Measurements from ENCODE around the gene STAT4.
"Not testable (repeated sequence)": the region's sequence is repeated elsewhere in the genome, so short reads cannot be mapped to it uniquely, and the experiment has no call there.

Gene STAT4

DNA sequence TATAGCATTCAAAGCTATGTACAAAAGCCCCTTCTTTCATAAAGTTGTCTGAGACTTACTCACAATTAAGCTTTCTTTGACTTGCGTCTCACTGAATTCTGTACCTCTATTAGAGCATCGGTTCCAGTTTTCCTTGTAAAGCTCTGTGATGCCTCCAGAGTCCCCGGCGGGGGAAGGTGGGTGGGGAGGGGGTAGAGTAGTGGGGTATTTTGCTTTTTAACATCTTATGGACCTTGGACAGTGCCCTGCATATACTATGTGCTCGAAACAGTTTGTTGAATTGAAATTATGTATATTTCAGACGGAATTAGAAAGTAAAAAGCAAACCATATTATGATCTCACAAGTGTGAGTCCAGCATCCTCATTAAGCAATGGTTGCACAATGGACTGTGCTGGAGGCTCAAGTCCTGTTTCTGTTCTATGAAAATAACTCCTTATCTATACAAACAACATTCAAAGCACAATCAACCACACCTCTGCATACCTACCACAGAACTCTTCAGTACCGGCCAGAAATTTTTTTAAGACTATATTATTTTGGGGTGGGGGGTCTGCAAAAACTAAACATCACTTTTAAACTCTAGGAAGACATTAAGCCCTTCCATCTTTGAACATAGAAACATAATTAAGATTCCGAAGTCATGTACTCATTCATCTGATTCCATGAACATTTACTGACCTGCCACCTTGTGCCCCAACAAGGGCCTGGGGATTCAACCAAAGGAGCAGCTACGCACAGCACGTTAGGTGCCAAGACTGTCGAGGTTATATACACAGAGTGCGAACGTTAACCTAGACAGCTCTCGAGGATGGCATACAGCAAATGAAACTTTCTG lies 137.7 kb downstream of the STAT4 start:
- DNase-seq = no peak

DNA sequence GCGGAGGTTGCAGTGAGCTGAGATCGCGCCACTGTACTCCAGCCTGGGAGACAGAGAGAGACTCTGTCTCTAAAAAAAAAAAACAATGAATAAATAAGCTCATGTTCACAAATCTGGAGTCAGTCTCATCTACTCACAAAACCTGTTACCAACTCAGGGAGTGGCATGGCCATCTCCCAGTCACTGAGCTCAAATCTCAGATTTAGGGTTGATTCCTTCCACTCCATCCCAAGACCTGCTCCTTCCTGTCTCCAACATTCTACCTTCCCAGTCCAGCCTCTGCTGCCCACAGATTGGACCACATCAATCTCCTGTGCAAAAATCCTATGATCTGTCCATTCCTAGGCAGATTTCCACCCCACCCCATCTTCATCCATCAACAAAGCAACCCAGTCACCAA lies 138.4 kb downstream of the STAT4 start:
- no peak for DNase-seq

DNA sequence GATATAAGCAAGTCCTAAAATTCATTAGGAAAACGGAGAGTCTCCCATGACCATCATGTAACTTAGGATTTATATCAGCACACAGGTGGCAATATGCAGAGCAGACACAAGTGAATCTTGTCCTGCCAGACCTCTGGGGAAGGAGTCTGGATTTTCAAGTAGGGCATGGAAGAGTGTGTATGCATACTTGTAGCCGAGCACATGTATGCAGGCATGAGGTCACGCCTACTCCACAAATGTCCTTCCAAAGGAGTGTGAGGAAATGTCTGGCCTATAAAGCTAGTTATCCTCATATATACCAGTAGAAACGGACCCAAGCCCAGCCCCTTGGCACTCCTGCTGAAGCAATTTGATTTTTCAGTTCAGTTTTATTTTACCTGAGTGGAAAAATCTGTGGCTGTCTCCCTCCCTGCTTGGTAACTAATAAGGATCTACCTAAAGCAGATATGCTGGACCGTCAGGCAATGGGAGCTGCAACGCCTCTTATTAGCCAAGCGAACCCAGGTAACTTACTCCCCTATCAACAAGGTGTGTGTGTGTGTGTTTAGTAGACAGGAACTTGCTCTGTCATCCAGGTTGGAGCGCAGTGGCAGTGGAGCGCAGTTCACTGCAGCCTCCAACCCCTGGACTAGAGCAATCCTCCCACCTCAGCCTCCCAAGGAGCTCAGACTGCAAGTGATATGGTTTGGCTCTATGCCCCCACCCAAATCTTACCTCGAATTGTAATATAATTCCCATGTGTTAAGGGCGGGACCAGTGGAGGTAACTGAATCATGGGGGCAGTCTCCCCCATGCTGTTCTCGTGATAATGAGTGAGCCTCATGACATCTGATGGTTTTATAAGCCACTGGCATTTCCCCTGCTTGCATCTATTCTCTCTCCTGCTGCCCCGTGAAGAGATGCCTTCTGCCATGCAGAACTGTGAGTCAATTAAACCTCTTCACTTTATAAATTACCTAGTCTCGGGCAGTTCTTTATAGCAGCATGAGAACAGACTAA lies 139.6 kb downstream of the STAT4 start:
- DNase-seq = no peak

DNA sequence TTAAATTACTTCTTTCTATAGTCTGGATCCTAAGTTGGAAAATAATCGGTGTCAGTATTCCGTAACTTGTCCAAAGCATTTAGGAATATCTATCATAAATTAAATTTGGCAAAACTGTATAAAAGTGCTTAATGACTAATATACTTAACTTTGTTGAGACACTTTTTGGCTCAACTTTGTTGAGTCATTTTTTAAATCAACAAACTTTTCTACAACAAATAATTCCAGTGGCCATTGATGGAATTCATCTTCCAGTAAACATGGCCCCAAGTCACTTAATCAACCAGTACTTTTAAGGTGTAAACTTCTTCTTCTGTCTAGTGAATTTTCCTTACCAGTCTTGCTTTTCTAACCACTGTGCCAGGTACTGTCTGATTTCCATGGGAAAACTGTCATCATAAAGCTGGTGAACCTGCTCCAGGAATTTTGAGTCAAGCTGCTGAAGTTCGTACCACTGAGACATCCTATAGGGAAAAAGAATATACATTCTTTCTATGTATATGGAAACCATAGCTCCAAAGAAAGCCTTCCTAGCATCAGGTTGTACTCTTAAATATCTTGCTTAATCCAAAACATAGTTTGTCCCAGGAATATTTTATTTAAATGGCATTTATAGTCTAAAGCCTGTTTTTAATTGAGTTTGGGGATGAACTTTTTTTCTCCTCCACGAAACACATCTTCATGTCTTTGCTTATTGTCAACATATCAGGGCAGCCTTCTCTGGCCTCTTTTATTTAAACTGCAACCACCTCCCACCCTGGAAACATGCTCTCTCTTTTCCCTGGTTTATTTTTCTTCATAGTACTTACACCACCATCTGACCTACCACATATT lies 141.0 kb downstream of the STAT4 start:
- DNase-seq = no peak

DNA sequence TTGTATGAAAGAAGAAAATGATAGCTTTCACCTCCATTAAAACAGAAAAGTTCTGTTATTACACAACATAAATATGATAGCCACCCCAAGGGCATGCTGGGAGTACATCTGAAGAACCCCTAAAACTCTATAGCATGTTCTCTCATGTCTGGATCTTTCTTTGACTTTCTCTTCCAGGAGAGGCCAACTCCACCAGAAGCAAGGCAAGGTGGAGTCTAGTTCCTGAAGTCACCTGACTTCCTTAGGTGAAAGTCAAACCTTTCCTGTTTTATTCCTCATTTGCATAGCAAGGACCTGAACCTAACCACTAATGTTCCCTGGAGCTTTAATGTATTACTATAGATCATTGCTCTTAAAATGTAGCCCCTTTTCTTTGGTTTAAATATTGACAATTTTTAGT lies 142.5 kb downstream of the STAT4 start:
- no peak for DNase-seq

DNA sequence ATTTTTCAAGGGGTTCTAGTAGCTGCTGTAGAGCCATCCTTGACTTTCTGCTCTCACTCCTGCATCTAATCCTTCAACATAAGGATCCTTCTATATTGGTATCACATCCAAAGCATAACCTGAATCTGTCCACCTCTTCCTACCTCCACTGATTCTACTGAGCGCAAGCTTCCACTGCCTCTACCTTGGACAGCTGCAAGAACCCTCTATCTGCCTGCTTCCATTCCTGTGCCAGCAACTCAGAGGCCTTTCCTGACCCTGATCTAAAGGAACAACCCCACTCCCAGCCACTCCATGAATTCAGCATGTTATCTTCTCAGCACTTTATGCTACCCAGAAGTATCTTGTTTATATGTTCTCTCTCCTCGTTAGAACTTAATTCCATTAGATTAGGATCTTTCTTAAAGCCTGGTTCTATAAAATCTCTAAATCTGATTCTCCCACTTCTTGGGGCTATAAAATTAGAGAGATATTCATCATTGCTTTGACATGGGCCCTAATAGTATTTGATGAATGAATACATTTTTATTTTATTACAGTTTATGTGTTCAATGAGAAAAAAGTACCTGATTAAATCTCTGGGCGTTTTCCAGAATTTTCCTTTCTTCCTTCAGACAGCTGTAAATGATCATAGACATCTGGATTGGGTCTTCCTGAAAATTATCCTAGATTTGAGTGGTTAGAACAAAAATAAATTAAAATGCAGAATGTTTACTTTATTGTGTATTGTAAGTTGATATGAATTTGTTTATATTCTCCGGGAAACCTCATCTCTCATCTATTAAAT lies 143.6 kb downstream of the STAT4 start:
- no peak for DNase-seq

DNA sequence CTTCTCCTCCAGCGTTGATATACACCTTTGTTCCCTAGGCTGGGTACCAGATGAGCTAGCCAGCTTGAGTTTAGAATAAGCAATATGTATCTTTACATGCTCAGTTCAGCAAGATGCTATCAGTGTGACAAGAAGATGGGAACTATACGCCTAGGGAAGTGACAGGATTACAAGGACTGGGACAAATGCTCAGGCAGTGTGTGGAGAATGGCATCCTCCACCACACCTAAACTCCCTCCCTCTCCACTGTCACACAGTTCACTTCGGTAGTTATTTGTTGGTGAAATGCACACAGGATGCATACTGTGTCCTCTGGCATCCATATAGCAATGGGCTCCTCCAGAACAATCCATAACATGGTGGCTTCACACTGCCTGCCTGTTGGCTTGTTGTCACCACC lies 144.5 kb downstream of the STAT4 start:
- DNase-seq = no peak

DNA sequence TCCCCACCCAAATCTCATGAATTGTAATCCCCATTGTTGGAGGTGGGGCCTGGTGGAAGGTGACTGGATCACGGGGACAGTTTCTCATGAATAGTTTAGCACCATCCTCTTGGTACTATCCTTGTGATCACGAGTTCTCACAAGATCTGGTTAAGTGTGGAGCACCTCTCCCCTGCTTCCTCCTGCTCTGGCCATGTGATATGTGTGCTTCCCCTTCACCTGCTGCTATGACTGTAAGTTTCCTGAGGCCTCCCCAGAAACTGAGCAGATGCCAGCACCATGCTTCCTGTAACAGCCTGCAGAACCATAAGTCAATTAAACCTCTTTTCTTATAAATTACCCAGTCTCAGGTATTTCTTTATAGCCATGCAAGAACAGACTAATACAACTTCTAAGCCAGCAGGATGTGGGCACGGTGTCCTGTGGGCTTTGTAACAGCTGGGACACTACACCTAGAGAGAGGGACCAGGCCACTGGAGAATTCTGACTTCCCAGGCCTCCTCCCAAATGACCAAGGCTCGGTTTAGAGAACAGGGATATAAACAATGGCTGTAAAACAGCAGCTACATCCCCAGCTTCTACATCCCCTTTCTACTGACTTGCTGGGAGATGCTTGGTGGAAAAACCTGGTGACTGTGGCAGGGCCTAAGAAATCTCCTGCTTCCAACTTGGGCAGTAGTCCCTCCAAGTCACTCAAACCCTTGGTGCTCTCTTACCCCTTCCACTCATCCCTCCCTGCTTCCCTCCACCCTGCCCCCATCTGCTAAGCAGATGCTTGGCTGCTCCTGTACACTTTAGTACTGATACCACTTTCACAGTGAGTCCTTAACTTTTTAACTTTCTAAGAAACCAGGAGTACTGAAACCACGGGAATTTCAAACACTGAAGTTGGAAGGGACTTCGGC lies 147.1 kb downstream of the STAT4 start:
- no peak for DNase-seq

DNA sequence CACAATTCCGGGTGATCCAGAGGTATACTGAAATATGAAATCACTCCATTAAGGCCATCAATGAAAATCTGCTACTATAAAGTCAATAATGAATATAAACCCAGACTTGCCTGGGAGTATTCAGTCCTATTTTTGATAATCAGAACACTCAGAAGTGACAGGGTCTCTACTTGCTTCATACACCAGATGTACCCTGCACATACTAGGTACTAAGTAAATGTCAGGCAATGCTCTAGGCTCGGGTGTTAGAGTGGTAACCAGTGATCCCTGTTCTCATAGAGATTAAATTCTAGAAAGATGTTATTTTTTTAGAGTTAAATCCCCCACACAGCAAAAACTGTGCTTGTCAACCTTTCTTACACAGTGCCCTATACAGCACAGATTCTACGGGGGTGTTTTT lies 149.2 kb downstream of the STAT4 start:
- DNase-seq = no peak

DNA sequence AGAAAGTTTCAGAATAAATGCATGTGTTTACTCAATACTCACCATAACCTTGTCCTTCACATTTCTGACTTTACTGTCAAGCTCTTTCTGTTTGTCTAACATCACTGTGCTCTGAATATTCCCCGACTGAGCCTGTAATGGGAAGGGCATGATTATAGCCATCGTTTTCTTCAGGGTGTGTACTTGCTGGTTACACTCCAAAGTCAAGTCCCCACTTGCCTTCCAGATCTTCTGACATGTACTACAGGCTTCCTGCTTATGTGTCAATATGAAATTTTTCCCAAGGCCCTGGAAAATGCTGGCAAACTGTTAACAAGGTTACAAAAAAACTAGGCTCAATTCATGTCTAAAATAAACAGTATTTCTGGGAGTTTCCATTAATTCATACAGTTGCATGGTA lies 149.8 kb downstream of the STAT4 start:
- DNase-seq = no peak

DNA sequence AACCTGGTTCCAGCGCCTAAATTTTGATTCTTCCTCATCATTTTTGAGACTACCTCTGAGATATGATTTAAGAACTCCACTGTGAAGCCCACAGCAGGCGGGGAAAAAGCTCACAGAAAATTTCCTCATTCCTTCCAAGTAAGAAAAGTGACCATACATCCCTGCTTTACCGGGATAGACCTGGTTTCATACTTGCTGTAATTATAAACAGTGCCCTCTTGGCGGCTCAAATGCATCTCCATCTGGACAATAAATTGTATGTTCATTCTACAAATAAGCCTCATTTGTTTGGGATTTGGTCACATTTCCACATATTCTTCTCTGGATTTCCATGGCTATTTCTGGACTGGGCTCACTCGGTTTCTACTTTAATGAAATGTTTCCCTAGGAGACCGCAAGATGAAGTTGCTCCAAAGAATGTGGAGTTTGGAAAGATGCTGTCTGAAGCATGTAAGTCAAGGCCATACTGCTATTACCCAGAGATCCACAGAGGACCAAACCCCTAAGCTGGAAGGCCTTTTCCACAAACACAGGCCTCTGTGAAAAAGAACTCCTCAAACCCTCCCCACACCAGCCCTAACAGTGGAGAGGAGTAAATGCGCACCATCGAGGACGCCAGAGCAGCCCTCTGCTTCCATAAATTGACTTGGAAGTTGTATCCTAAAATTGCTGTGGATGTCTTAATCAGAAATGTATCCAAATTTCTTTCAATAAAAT lies 150.7 kb downstream of the STAT4 start:
- no peak for DNase-seq

DNA sequence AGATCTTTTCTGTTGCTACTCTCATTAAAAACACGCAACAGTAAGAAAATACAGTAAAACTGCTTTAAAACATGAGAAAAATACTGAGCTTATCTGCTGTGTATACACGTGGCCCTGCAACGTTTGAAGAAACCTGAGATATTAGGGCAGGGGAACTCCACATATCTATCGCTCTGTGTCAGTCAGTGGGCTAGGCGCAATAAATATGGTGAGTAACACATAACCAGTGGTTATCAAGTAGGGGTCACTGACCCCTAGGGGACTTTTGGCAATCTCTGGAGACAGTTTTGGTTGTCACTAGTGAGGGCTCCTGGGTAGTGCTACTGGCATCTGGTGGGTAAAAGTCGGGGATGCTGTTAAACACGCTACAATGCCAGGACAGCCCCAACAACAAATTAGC lies 151.7 kb downstream of the STAT4 start:
- DNase-seq = no peak

DNA sequence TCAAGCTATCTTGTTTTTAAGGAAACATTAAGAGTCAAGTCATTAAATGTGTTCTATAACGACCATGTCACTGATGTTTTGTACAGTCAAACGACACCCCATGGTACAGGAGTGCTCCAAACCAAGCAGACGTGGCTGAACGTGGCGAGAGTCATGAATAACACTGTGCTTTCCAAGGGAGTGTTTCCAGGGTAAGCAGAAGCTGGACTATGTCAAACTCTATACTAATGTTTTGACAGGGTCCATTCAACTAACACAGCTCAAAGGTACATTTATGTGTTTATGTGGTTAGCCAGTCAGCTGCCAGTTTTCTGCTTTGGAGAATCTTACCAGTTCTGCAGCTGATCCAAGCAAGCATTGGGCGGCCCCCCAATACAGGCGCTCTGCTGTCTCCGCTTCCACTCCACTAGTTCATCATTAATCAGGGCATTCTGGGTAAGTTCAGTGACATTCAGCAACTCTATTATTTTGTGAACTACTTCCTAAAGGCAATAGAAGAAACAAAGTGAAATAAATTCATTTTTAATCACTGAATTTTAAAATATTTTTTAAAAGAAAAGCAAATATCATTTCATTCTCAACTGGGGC lies 153.2 kb downstream of the STAT4 start:
- DNase-seq = no peak

DNA sequence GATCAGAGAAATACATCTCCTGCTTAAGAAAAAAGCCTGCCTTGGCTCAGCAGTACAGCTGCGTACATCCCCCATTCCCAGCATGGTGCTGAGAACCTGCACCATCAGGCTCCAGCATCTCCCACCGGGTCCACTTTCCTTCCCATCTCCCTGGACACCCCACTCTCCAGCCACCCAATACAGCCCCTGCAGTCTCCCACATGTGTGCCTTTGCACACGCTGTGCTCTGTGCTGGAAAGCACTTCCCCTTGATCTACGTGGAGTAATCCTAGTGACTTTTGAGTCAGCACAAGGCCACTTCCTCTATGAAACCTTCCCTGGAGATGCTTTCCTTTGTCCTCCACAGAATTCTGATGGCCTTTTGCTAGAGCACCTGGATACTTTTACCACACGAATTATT lies 153.8 kb downstream of the STAT4 start:
- no peak for DNase-seq

DNA sequence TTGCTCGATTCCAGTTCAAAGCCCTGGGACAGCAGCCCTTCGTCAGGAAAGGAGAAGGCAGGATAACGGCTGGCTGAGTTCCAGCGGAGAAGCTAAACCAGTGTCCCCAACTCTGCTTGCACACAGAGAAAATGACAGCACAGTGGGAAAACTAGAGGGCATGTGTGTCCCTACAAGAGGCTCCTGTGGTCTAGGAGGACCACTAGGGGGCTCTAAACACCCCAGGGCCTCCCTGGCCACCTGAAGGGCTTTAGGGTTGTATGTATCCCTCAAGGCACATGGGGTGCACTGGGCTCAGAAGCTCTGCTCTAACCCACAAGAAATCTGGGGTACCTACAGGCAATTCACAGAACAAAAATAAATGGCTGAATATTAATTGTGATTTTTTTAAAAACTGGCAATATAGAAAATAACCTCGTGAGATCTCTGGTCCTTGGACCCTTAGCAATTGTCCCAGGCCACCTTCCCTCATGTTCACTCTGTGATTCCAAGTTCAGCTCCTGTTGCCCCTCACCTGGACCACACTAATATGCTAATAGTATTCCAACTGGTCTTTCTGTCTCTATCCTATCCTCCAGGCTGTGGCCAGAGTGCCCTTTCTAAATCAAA lies 154.4 kb downstream of the STAT4 start:
- DNase-seq = peak; percentile 75

DNA sequence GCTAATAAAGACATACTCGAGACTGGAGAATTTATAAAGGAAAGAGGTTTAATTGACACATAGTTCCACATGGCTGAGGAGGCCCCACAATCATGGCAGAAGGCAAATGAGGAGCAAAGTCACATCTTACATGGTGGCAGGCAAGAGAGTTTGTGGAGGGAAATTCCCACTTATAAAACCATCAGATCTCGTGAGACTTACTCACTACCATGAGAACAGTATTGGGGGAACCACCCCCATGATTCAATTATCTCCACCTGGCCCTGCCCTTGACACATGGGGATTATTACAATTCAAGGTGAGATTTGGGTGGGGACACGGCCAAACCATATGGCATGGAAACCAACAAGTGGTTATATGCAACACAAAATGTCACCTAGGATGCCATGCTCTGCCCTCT lies 155.5 kb downstream of the STAT4 start:
- not testable (repeated sequence) for DNase-seq

DNA sequence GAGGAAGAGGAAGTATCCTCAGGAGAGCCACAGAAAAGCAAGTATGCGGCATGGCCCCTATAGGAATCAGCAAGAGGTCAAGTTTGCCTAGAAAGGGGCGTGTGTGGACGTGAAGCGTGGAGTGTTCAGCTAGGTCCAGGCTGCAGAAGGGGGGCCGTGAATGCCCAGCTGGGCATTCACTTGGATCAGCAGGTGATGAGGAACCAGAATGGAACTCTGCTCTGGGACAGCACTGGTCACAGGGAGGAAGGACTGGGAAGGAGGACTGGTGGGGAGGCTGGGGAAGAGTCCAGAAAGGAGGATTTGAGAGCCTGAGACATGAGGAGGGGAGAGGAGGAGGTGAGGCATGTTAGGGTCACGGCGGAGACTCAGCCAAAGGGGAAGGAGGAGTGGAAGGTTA lies 156.6 kb downstream of the STAT4 start:
- DNase-seq = no peak

DNA sequence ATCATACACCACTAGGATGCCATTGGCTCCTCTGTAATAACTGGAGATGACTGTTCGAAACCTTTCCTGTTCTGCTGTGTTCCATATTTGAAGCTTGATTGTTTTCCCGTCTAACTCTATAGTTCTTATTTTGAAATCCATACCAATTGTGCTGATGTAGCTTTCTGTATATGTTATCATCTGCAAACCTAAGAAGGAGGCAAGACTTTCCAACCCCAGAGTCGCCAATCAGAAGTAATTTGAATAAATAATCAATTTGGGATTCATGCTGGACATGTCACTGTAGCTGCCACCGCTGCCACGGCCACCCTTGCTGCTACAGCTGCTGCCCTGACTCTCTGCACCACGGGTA lies 157.5 kb downstream of the STAT4 start:
- DNase-seq = no peak

DNA sequence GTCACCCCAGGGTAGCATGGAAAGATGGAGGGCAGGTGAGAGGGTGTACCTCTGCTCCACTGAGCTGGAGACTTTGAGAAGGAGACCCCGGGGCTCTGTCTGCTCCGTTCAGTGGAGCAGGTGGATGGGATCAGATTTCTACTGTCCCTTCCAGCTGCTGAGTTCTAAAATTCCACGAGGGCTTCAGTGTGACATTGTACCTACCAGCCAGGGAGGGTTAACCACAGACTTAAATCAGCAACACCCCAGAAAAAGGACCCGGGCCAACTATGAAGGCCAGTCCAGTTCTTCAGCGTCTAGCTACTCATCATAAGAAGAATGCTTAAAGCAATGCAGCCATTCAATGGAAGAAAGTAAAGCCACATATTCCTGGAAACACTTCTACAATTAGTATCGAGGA lies 160.7 kb downstream of the STAT4 start:
- no peak for DNase-seq

DNA sequence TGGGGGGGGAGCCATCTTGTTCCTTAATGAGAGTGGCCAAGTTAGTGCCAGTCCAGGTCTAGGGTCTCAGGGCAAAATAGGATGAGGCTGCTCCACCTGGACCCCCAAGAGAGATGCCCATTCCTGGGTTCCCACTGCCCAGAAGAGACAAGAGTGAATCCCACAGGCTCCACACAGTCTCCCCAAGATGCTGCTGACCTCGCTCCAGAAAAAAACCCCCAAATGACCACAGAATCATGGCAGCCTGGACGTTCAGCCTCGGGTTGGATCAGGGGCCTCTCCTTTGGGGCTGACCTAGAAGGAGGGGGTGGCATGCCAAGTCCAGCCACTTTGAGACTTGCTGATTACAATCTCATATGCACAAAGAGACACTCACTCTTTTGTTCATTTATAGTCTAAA lies 161.9 kb downstream of the STAT4 start:
- no peak for DNase-seq

All from activated effector memory CD4-positive, alpha-beta T cell treated with anti-CD3 and anti-CD28 coated beads, Interleukin-2, amount 50 U/mL, for 16 hours (primary cell).